Occipital lobe (tissue), 2 donors: ENCODE results near the gene SNX19. TPM values are rescaled to one million over a fixed set of nuclear protein-coding genes. Genes with fewer than 3 reads are reported as not detected.

ENCODE experiments used
- DNase-seq: peaks from one replicate; lab custom pipeline; 2025; lab: John Stamatoyannopoulos, UW
- total RNA-seq: library from RNA; depleted of rRNA; stranded (reverse); fragments of >200 nt; gene quantifications from one replicate; pipeline ENCODE4 v1.2.3, GENCODE V29; 2014

The SNX19 gene
- total RNA-seq, 1 donor from 2014 or later, result 46.5 TPM

- no peak for DNase-seq
Measured at GRCh38 chr11:130848361-130849214, 67.7 kb downstream of the SNX19 start.

- DNase-seq, result no peak
Measured at GRCh38 chr11:130847517-130847916, 68.8 kb downstream of the SNX19 start.

GRCh38 chr11:130846606-130847005 lies 69.7 kb downstream of the SNX19 start:
- no peak for DNase-seq

- no peak for DNase-seq
Measured at GRCh38 chr11:130842001-130842400, 74.3 kb downstream of the SNX19 start.

- no peak for DNase-seq
Measured at GRCh38 chr11:130840679-130841078, 75.6 kb downstream of the SNX19 start.

GRCh38 chr11:130839981-130840666 lies 76.2 kb downstream of the SNX19 start:
- no peak for DNase-seq

- DNase-seq, result no peak
Measured at GRCh38 chr11:130837194-130837593, 79.1 kb downstream of the SNX19 start.

- no peak for DNase-seq
Measured at GRCh38 chr11:130834886-130835285, 81.4 kb downstream of the SNX19 start.

- no peak for DNase-seq
Measured at GRCh38 chr11:130832566-130833425, 83.5 kb downstream of the SNX19 start.

GRCh38 chr11:130831976-130832375 lies 84.3 kb downstream of the SNX19 start:
- DNase-seq, result no peak

GRCh38 chr11:130831506-130831905 lies 84.8 kb downstream of the SNX19 start:
- DNase-seq, result no peak

GRCh38 chr11:130830566-130830965 lies 85.7 kb downstream of the SNX19 start:
- DNase-seq, result no peak

- DNase-seq, result no peak
Measured at GRCh38 chr11:130829920-130830511, 86.3 kb downstream of the SNX19 start.

GRCh38 chr11:130828741-130829140 lies 87.5 kb downstream of the SNX19 start:
- no peak for DNase-seq

GRCh38 chr11:130827451-130828377 lies 88.6 kb downstream of the SNX19 start:
- DNase-seq, result no peak

GRCh38 chr11:130826572-130826971 lies 89.7 kb downstream of the SNX19 start:
- DNase-seq, result no peak

- no peak for DNase-seq
Measured at GRCh38 chr11:130825983-130826382, 90.3 kb downstream of the SNX19 start.

- DNase-seq, result no peak
Measured at GRCh38 chr11:130825561-130825960, 90.7 kb downstream of the SNX19 start.
